ENCODE results near the gene SORCS1.

GRCh38 chr10:106637873-106638272 is 526.6 kb downstream of the SORCS1 start:
- TF ChIP-seq CTCF (conservative IDR thresholded peaks at IDR 0.05; ENCODE audit: low read depth, low read length) (no peak), EZH2 (IDR thresholded peaks at IDR 0.05; ENCODE audit: low read length, unreplicated experiment) (no peak)
